Liver (tissue), 9 donors: ENCODE measurements around the gene TMEM50B. TPM values are rescaled to one million over a fixed set of nuclear protein-coding genes. Genes with fewer than 3 reads are reported as not detected.

Source experiments
- DNase-seq: peaks from one replicate; pipeline ENCODE4 v3.0.0-alpha.2; 2017; ENCODE audit warnings: low spot score
- H3K27ac ChIP-seq, 2 donors: one replicate each; pipeline ENCODE4 v1.7.0; 2013; ENCODE audit warnings: inconsistent platforms in 2 of 2, low read length in 2 of 2, control low read depth in 1 of 2, low read depth in 1 of 2, mild to moderate bottlenecking in 1 of 2
- H3K27me3 ChIP-seq, 4 donors: one replicate each; pipeline versions ENCODE4 v1.6.1 to v1.7.0; 2013; ENCODE audit warnings: low read length in 3 of 4, inconsistent platforms in 1 of 4, mild to moderate bottlenecking in 1 of 4, moderate library complexity in 1 of 4; ENCODE audit not compliant: control insufficient read depth in 4 of 4, insufficient read depth in 4 of 4
- H3K36me3 ChIP-seq, 4 donors: one replicate each; pipeline versions ENCODE4 v1.6.1 to v1.7.0; 2013; ENCODE audit warnings: low read length in 3 of 4, mild to moderate bottlenecking in 3 of 4, low read depth in 1 of 4, moderate library complexity in 1 of 4; ENCODE audit not compliant: control insufficient read depth in 4 of 4, insufficient read depth in 3 of 4
- H3K4me1 ChIP-seq, 4 donors: one replicate each; pipeline versions ENCODE4 v1.6.1 to v1.7.0; 2013; ENCODE audit warnings: low read length in 3 of 4, mild to moderate bottlenecking in 3 of 4, moderate library complexity in 1 of 4; ENCODE audit not compliant: control insufficient read depth in 4 of 4, insufficient read depth in 4 of 4
- H3K4me3 ChIP-seq, 3 donors: one replicate each; pipeline versions ENCODE4 v1.6.1 to v1.7.0; 2013; ENCODE audit warnings: low read length in 3 of 3, control low read depth in 1 of 3, low read depth in 1 of 3, mild to moderate bottlenecking in 1 of 3
- H3K9ac ChIP-seq, 2 donors: one replicate each; pipeline ENCODE4 v1.7.0; 2013; ENCODE audit warnings: low read length in 2 of 2, mild to moderate bottlenecking in 2 of 2, moderate library complexity in 2 of 2, control low read depth in 1 of 2, low read depth in 1 of 2
- H3K9me3 ChIP-seq, 4 donors: one replicate each; pipeline versions ENCODE4 v1.6.1 to v1.7.0; 2013; ENCODE audit warnings: low read length in 3 of 4; ENCODE audit not compliant: control insufficient read depth in 4 of 4
- EGR1 ChIP-seq, 2 donors: IDR thresholded peaks; 2 replicates each; pipeline ENCODE4 v1.6.1; 2016 to 2018; ENCODE audit warnings: antibody characterized with exemption in 2 of 2, low read depth in 2 of 2
- FOXA2 ChIP-seq: IDR thresholded peaks from 2 replicates; pipeline ENCODE4 v1.6.1; 2016; ENCODE audit warnings: antibody characterized with exemption
- GABPA ChIP-seq, 2 donors: IDR thresholded peaks in 1 of 2; conservative IDR thresholded peaks in 1 of 2; 2 replicates each; pipeline ENCODE4 v1.6.1; 2016; ENCODE audit warnings: antibody characterized with exemption in 2 of 2, mild to moderate bottlenecking in 1 of 2, moderate library complexity in 1 of 2
- HNF4A ChIP-seq, 2 donors: conservative IDR thresholded peaks; 2 replicates each; pipeline ENCODE4 v1.6.1; 2016; ENCODE audit warnings: antibody characterized with exemption in 2 of 2, mild to moderate bottlenecking in 2 of 2
- HNF4G ChIP-seq: IDR thresholded peaks from 2 replicates; pipeline ENCODE4 v1.6.1; 2016; ENCODE audit warnings: antibody characterized with exemption
- NR2F2 ChIP-seq: IDR thresholded peaks from 2 replicates; pipeline ENCODE4 v1.6.1; 2016; ENCODE audit warnings: antibody characterized with exemption
- RAD21 ChIP-seq, 2 donors: IDR thresholded peaks; 2 replicates each; pipeline ENCODE4 v1.6.1; 2016; ENCODE audit warnings: antibody characterized with exemption in 2 of 2, mild to moderate bottlenecking in 2 of 2
- RXRA ChIP-seq, 2 donors: IDR thresholded peaks; 2 replicates each; pipeline ENCODE4 v1.6.1; 2017 to 2018; ENCODE audit warnings: antibody characterized with exemption in 2 of 2, mild to moderate bottlenecking in 1 of 2
- SP1 ChIP-seq: IDR thresholded peaks from 2 replicates; pipeline ENCODE4 v1.6.1; 2018; ENCODE audit warnings: antibody characterized with exemption, mild to moderate bottlenecking
- WGBS: extraction: QIAGEN DNeasy Blood & Tissue Kit; methylation state at CpG from one replicate; pipeline ENCODE4 v1.1.7; 2013; 5-methylcytosine and 5-hydroxymethylcytosine counted together
- polyA plus RNA-seq, 2 donors: library from polyadenylated mRNA; stranded (reverse) in 1 of 2; unstranded in 1 of 2; fragments of 200-250 nt in 1 of 2; fragments of >200 nt in 1 of 2; fragmentation: Nextera tagmentation in 1 of 2; extraction: Ambion mirVana in 1 of 2; gene quantifications; one replicate each; pipeline versions ENCODE4 v1.2.1 to v1.2.3, GENCODE V29; 2013 to 2015
- total RNA-seq, 2 donors: library from RNA; depleted of rRNA; stranded (reverse); fragments of >200 nt; gene quantifications; one replicate each; pipeline ENCODE4 v1.2.3, GENCODE V29; 2014
- TF ChIP-seq, protein P1 (sequence below): IDR thresholded peaks from 2 replicates; pipeline ENCODE4 v1.6.1; 2016; ENCODE audit warnings: antibody characterized with exemption
- TF ChIP-seq, protein P2 (sequence below): fragments of 150-350 bp; IDR thresholded peaks from 2 replicates; pipeline ENCODE4 v1.5.1; 2017; ENCODE audit warnings: improper control_type of control experiment, low read depth, low read length; ENCODE audit not compliant: missing input control
- TF ChIP-seq, protein P3 (sequence below): IDR thresholded peaks from 2 replicates; pipeline ENCODE4 v1.6.1; 2016; ENCODE audit warnings: antibody characterized with exemption
- TF ChIP-seq, protein P4 (sequence below): IDR thresholded peaks from 2 replicates; pipeline ENCODE4 v1.6.1; 2016; ENCODE audit warnings: antibody characterized with exemption, mild to moderate bottlenecking
- donor health status: healthy.
- donor health status: healthy.
- donor health status: healthy.
- donor health status: healthy.
- donor health status: healthy.

TMEM50B gene
- total and polyA plus RNA-seq, 4 donors = 11.8 to 31.8 (median 29.9) TPM

DNA sequence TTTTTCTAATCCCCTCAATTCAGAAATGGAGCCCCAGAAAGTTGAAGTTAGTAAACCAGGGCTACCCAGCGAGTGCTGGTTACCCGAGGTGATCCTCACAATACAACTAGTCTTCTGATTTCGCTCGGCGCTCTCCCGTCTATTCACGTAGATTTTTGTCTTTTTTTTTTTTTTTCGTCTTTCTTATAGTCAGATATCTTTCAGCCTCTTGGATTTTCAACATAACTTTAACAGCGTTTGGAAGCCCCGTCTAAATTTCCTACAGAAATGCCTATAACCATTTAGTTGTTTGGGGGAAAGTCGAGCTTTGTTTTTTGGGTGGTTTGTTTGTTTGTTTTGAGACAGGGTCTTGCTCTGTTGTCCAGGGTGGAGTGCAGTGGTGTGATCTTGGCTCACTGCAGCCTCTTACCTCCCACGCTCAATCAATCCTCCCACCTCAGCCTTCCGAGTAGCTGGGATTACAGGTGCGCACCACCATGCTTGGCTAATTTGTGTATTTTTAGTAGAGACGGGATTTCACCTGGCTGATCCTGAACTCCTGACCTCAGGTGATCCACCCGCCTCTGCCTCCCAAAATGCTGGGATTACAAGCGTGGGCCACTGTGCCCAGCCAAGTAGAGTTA is 818 bp upstream of the TMEM50B start:
- Histone ChIP-seq H3K27me3 (no peaks in the 10 kb centered on the region), H3K4me1 (peaks cover 2 to 13% (median 7%) of the 10 kb centered on the region in 4 donors), H3K27ac (peak overlapping the region; percentile 47 to 76), H3K9me3 (no peaks in the 10 kb centered on the region), H3K9ac (peak overlapping the region; percentile 37 to 93), H3K4me3 (peak overlapping the region; percentile 66 to 91 (median 76)), H3K36me3 (no peaks in the 10 kb centered on the region)
- no peak for DNase-seq
- WGBS = 14% methylated on average over 17 of the region's 17 CpGs
- TF ChIP-seq, protein P1, sequence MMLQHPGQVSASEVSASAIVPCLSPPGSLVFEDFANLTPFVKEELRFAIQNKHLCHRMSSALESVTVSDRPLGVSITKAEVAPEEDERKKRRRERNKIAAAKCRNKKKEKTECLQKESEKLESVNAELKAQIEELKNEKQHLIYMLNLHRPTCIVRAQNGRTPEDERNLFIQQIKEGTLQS = no peak
- TF ChIP-seq RXRA (IDR thresholded peaks at IDR 0.05) (peak in 1 of 2 donors; percentile 7), HNF4G (no peak)

DNA sequence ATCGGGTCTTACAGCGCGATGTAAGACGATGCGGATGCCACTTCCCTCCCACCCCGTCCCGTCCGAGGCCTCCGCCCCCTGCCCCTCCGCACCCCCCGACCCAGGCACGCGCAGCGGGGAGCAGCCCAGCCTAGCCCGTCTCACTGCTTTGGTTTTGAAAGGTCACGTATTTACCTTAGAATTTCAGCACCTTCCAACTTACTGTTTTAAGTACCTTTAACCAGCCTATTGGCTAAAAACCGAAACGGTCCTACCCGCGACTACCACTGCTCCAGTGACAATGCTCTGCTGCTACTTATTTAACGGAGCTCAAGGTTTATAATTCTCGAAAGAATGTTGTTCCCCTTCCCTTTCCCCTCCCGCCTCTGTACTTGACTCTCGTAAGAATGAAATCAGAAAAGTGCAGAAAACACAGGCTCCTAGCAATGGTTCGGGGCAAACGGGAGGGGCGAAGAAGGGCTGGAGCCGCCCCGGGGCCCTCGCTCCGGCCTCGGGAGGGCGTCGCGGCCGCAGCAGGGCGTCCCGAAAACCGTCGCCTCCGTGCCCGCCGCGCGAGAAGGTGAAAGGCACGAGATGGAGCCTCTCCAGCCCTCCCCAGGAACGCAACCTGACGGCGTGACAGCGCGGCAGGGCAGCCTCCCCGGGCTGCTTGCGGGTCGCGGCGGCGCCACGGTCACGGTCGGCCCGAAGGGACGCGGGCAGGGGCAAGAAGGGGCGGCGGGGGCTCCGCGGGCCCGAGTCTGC is 667 bp downstream of the TMEM50B start:
- H3K36me3 ChIP-seq = no peaks in the 10 kb centered on the region
- H3K9ac ChIP-seq = peak overlapping the region; percentile 58 to 97
- DNase-seq = peak; percentile 54
- no peaks in the 10 kb centered on the region for H3K9me3 ChIP-seq
- peak overlapping the region; percentile 93 to 96 for H3K27ac ChIP-seq
- peaks cover 2 to 13% (median 7%) of the 10 kb centered on the region in 4 donors for H3K4me1 ChIP-seq
- no peaks in the 10 kb centered on the region for H3K27me3 ChIP-seq
- TF ChIP-seq SP1 (no peak), FOXA2 (no peak), EGR1 (IDR thresholded peaks at IDR 0.05; ENCODE audit: low read depth in 2 of 2) (no peak), RXRA (IDR thresholded peaks at IDR 0.05) (no peak), HNF4A (conservative IDR thresholded peaks at IDR 0.05) (no peak), NR2F2 (no peak), GABPA (IDR thresholded peaks at IDR 0.05 in 1 of 2, conservative IDR thresholded peaks at IDR 0.05 in 1 of 2) (no peak), RAD21 (IDR thresholded peaks at IDR 0.05) (no peak)
- TF ChIP-seq, protein P2, sequence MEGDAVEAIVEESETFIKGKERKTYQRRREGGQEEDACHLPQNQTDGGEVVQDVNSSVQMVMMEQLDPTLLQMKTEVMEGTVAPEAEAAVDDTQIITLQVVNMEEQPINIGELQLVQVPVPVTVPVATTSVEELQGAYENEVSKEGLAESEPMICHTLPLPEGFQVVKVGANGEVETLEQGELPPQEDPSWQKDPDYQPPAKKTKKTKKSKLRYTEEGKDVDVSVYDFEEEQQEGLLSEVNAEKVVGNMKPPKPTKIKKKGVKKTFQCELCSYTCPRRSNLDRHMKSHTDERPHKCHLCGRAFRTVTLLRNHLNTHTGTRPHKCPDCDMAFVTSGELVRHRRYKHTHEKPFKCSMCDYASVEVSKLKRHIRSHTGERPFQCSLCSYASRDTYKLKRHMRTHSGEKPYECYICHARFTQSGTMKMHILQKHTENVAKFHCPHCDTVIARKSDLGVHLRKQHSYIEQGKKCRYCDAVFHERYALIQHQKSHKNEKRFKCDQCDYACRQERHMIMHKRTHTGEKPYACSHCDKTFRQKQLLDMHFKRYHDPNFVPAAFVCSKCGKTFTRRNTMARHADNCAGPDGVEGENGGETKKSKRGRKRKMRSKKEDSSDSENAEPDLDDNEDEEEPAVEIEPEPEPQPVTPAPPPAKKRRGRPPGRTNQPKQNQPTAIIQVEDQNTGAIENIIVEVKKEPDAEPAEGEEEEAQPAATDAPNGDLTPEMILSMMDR = no peak
- TF ChIP-seq, protein P3, sequence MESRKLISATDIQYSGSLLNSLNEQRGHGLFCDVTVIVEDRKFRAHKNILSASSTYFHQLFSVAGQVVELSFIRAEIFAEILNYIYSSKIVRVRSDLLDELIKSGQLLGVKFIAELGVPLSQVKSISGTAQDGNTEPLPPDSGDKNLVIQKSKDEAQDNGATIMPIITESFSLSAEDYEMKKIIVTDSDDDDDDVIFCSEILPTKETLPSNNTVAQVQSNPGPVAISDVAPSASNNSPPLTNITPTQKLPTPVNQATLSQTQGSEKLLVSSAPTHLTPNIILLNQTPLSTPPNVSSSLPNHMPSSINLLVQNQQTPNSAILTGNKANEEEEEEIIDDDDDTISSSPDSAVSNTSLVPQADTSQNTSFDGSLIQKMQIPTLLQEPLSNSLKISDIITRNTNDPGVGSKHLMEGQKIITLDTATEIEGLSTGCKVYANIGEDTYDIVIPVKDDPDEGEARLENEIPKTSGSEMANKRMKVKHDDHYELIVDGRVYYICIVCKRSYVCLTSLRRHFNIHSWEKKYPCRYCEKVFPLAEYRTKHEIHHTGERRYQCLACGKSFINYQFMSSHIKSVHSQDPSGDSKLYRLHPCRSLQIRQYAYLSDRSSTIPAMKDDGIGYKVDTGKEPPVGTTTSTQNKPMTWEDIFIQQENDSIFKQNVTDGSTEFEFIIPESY = no peak
- TF ChIP-seq, protein P4, sequence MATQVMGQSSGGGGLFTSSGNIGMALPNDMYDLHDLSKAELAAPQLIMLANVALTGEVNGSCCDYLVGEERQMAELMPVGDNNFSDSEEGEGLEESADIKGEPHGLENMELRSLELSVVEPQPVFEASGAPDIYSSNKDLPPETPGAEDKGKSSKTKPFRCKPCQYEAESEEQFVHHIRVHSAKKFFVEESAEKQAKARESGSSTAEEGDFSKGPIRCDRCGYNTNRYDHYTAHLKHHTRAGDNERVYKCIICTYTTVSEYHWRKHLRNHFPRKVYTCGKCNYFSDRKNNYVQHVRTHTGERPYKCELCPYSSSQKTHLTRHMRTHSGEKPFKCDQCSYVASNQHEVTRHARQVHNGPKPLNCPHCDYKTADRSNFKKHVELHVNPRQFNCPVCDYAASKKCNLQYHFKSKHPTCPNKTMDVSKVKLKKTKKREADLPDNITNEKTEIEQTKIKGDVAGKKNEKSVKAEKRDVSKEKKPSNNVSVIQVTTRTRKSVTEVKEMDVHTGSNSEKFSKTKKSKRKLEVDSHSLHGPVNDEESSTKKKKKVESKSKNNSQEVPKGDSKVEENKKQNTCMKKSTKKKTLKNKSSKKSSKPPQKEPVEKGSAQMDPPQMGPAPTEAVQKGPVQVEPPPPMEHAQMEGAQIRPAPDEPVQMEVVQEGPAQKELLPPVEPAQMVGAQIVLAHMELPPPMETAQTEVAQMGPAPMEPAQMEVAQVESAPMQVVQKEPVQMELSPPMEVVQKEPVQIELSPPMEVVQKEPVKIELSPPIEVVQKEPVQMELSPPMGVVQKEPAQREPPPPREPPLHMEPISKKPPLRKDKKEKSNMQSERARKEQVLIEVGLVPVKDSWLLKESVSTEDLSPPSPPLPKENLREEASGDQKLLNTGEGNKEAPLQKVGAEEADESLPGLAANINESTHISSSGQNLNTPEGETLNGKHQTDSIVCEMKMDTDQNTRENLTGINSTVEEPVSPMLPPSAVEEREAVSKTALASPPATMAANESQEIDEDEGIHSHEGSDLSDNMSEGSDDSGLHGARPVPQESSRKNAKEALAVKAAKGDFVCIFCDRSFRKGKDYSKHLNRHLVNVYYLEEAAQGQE = no peak
- TF ChIP-seq, protein P1 = no peak
- under 1% methylated on average over 68 of the region's 68 CpGs for WGBS
- H3K4me3 ChIP-seq = peak overlapping the region; percentile 41 to 96 (median 91)
